22Rv1 (cell line): ENCODE results near the gene LYPD3.

ENCODE experiments used
- ZFX ChIP-seq: fragments of 450-650 bp; IDR thresholded peaks from 2 replicates; pipeline ENCODE4 v1.6.1; 2017; ENCODE audit warnings: antibody characterized with exemption, borderline replicate concordance
- TF ChIP-seq, protein P1 (sequence below): fragments of 450-650 bp; IDR thresholded peaks from 2 replicates; pipeline ENCODE4 v1.5.1; 2017; ENCODE audit warnings: mild to moderate bottlenecking

DNA sequence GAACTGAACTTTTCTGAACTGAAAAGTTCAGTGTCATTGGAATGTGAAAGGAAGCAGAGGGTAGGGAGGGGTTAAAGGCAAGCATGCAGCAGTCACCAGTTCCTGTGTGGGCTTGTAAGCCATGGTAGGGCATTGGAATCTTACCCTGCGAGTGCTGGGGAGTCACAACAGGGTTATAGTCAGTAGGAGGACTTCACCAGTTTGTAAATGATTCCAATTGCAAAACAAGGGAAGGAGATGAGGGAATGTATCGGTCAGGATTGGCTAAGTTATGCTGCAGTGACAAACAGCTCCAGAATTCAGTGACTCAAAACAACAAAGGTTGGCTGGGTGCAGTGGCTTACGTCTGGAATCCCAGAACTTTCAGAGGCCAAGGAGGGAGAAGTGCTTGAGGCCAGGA, 12.8 kb downstream of the LYPD3 start:
- TF ChIP-seq, protein P1, sequence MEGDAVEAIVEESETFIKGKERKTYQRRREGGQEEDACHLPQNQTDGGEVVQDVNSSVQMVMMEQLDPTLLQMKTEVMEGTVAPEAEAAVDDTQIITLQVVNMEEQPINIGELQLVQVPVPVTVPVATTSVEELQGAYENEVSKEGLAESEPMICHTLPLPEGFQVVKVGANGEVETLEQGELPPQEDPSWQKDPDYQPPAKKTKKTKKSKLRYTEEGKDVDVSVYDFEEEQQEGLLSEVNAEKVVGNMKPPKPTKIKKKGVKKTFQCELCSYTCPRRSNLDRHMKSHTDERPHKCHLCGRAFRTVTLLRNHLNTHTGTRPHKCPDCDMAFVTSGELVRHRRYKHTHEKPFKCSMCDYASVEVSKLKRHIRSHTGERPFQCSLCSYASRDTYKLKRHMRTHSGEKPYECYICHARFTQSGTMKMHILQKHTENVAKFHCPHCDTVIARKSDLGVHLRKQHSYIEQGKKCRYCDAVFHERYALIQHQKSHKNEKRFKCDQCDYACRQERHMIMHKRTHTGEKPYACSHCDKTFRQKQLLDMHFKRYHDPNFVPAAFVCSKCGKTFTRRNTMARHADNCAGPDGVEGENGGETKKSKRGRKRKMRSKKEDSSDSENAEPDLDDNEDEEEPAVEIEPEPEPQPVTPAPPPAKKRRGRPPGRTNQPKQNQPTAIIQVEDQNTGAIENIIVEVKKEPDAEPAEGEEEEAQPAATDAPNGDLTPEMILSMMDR: no peak
- no peak for TF ChIP-seq ZFX
